ACHN (cell line): ENCODE measurements around the gene GALK2.

Source experiments
- DNase-seq: peaks from one replicate; pipeline ENCODE4 v3.0.0-alpha.2; 2015
- in situ Hi-C: cut with HindIII; loops from 2 replicates; pipeline ENCODE4 v1.10.0; 2017; ENCODE audit warnings: low sequenced_read_pairs, low pct_ligation_motif_present, low pct_unique_long_range_greater_than_20kb

The GALK2 gene

DNA sequence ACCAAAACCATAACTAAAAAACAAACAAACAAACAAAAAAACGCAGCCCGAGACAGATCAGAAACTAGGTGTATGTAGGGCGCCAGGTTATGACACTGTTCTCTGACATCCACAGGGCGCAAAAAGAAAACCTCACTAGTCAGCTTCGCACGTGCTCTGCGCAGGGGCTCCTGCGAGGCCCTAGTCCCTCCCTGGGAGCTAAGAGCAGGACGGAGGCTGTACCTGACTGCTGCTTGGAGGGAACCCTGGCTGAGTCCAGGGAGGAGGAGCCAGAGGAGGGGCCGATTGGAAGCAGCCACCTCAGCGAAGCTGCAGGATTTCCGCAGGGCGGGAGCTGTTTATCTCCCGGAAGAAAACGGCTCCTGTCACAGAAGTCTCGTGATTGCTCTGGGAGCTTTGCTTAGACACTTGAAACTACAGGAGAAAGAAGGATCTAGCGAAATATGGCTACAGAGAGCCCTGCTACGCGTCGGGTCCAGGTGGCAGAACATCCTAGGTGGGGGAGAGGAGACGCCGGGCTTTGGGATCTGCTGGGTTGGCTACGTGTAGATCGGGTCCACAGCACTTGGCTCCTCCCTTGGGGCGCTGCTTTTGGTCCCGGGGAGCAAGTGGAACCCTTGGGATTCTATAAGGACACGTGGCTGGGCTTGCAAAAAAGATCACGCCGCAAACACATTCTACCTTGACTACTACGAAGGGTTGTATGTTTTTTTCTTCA lies at the start of gene GALK2:
Gene GALK2, plus strand, starts transcription at position 368 of the 718 bp plus-strand sequence. Its CDS starts 76 bp downstream, at position 444.
- DNase-seq: peak; percentile 92
- in situ Hi-C loops: no loop called here

DNA sequence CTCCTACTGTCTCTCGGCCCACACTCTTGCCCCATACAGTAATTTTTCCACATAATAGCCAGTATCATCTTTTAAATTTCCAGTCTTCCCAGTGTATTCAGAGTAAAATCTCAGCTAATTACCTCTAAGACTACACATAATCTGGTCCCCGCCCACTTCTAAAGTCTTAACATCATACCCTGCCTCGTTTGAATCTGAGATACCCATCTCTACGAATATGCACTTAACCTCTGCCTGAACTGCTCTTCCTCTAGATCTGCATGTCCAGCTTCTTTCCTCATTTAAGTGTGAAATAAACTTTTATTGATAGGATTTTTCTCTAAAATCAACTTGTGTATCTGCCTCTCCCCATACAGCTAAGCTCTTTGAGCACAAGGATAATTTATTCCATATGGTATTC lies 49.2 kb upstream of the GALK2 start:
- in situ Hi-C loops: no loop called here
- no peak for DNase-seq

- no peak for DNase-seq
- in situ Hi-C loops: no loop called here
Measured at GRCh38 chr15:49121901-49122300, 48.1 kb upstream of the GALK2 start.

GRCh38 chr15:49122541-49123062 lies 47.4 kb upstream of the GALK2 start:
- in situ Hi-C loops: no loop called here
- no peak for DNase-seq

DNA sequence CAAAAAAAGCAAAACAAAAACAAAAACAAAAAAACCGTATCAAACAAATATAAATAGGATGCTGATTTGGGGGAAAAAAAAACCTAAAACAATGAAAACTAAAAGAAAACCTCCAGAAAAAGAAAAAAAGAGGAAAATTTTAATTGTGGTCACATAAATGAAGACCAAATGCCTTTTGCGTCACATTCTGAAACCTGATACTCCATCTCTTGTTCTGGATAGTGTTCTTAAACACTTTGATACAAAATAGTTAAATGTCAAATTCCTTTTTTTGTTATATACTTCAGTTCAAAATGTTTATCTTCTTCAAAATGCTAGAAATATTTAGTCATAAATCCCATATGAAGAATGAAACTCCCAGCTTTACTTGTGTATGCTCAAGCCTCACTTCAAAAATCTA lies 45.7 kb upstream of the GALK2 start:
- in situ Hi-C loops: no loop called here
- no peak for DNase-seq

DNA sequence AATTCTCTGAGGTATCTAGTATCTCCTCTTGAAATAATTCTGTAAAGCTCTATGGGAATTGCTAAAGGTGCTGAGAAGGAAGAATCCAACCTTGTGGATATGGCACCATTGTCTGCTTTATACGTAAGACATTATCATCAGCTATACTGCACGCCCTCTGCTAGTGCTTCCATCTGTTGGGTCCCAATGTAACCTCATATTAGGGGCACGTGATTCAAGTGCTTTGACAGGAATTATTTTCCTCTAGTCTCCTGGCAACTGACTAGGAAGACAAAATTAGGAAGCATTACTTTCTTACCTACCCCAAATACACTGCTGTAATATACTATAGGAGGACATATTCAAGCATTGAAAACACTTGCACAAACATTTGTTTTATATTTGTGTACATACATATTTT lies 38.6 kb upstream of the GALK2 start:
- in situ Hi-C loops: no loop called here

GRCh38 chr15:49134683-49135341 lies 35.2 kb upstream of the GALK2 start:
- in situ Hi-C loops: no loop called here
- no peak for DNase-seq

More for the DNA sequence above, 38.6 kb upstream of the GALK2 start:
- DNase-seq: no peak

GRCh38 chr15:49135342-49135857 lies 34.6 kb upstream of the GALK2 start:
- in situ Hi-C loops: no loop called here
- peak; percentile 45 for DNase-seq

- DNase-seq: peak; percentile 78
- in situ Hi-C loops: no loop called here
Measured at GRCh38 chr15:49135911-49136310, 34.1 kb upstream of the GALK2 start.

- in situ Hi-C loops: no loop called here
- DNase-seq: no peak
Measured at GRCh38 chr15:49137861-49138260, 32.2 kb upstream of the GALK2 start.

GRCh38 chr15:49145651-49146609 lies 24.1 kb upstream of the GALK2 start:
- in situ Hi-C loops: no loop called here

GRCh38 chr15:49148298-49148697 lies 21.7 kb upstream of the GALK2 start:
- in situ Hi-C loops: no loop called here
- DNase-seq: no peak

More at GRCh38 chr15:49145651-49146609, 24.1 kb upstream of the GALK2 start:
- DNase-seq: peak; percentile 60

DNA sequence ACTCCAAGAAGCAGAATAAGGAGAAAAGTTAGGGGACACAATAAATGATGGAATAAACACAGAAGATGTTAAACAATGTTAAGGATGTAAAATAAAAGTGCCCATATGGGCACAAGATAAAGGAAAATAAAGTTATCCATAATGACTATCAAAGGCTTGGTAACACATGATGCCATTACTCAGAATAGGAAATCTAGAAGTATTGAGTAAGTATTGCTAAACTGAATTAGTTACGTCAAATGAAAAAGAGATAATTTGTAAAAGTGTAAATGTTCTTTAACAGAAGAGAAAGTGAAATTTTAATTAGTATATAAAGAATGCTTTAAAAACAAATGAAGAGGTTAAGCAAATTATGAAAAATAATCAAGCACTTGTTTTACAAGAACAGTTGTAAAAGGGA lies 21.3 kb upstream of the GALK2 start:
- in situ Hi-C loops: no loop called here

GRCh38 chr15:49151831-49152230 lies 18.2 kb upstream of the GALK2 start:
- DNase-seq: no peak
- in situ Hi-C loops: no loop called here

More for the DNA sequence above, 21.3 kb upstream of the GALK2 start:
- DNase-seq: no peak

- in situ Hi-C loops: no loop called here
- no peak for DNase-seq
Measured at GRCh38 chr15:49152552-49153312, 17.3 kb upstream of the GALK2 start.

DNA sequence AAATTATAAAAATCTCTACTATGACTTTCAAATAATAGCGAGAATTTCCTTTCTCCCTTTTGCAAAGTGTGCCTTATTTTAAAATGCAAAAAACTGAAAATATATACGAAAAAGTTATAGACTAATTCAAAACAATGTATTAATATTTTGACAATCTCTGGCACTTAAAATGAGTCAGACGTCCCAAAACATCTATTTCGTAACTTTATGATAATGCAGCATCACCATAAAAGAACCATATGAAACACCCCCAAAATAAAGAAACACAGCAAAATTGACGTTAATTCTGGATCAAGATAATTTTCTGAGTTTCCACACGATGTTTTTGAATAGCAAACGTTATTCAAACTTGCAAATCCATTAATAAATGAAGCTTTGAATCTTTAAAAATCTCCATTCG lies 15.7 kb upstream of the GALK2 start:
- no peak for DNase-seq
- in situ Hi-C loops: no loop called here

DNA sequence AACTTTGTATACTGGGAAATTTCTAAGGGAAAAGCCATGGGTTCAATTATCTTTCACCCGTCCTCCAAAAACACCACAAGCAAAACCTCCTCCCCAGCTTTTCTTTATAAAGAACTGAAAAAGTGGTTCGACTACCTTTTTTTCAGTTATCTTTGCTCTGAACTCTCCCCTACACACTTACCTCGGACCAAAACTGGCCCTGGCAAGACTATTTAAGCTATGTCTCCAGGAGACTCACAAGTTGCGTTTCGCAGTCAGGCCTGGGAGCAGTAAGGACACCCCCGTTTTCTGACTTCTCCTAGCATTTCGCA lies 15.3 kb upstream of the GALK2 start:
- DNase-seq: no peak
- in situ Hi-C loops: no loop called here
